ENCODE results near the gene MTARC1.

Gene MTARC1

DNA sequence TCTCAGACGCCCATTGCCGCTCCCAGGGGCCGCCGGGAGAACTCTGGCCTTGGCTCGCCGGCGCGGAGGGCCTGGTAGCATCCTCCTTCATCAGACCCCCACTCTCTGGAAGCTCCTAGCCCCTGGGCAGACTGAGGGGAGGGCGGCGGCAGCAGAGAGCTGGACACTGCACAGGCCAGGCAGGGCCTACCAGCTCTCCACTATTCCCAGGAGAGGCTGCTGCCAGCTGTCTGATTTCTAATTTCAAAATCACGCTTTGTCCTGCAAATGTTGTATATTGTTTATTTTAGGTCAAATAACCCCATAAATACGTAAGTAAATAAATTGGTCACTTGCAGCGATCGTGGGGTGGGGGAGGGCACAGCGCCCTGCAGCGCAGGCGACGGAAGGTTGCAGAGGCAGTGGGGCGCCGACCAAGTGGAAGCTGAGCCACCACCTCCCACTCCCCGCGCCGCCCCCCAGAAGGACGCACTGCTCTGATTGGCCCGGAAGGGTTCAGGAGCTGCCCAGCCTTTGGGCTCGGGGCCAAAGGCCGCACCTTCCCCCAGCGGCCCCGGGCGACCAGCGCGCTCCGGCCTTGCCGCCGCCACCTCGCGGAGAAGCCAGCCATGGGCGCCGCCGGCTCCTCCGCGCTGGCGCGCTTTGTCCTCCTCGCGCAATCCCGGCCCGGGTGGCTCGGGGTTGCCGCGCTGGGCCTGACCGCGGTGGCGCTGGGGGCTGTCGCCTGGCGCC is at the start of gene MTARC1:
MTARC1 (plus strand) TSS at position 577 of the 732 bp plus-strand sequence; CDS start at position 609, 32 bp downstream.
- peak; percentile 72 for DNase-seq

- no peak for DNase-seq
Observed at GRCh38 chr1:220741349-220741748, 45.4 kb upstream of the MTARC1 start.

- no peak for DNase-seq
Observed at GRCh38 chr1:220741825-220742224, 44.9 kb upstream of the MTARC1 start.

DNA sequence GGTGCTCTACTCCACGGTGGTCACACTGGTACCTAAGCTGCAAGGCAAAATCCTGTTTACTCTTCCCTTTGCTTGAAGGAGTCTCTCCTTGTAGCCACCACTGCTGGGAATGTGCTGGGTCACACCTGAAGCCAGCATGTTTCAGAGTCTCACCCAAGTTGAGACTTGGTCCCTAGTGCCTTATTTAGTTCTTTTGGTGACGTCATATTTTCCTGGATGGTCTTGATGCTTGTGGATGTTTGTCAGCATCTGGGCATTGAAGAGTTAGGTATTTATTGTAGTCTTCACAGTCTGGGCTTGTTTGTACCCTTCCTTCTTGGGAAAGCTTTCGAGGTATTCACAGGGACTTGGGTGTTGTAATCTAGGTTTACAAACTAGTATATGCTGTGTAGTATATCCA is 44.2 kb upstream of the MTARC1 start:
- DNase-seq, result no peak

- DNase-seq, result no peak
Observed at GRCh38 chr1:220746851-220747250, 39.9 kb upstream of the MTARC1 start.

- DNase-seq, result no peak
Observed at GRCh38 chr1:220747437-220748088, 39.1 kb upstream of the MTARC1 start.

GRCh38 chr1:220748089-220748934 is 38.4 kb upstream of the MTARC1 start, which contains the start of gene MTARC2:
MTARC2 (plus strand) TSS chr1:220748322; CDS start chr1:220748532, 210 bp downstream.
- peak; percentile 69 for DNase-seq

- DNase-seq, result no peak
Observed at GRCh38 chr1:220748936-220749335, 37.8 kb upstream of the MTARC1 start.

DNA sequence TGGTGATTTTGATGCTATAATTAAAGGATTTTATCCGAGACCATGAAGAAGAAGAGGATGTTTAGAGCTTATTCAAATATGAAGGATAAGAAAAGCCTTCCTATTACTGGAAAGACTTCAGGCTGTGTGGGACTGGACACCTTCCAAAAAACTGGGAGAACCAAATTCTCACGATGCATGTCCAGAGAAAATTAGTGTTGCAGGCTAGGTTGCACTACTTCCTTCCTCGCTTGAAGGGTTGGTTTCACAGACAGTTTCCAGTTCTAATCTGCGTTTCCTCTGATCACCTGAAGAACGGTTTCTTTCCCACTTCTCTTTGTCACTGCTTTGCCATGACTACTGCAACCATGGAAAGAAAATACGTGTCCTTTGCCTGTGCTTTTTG is 36.6 kb upstream of the MTARC1 start:
- no peak for DNase-seq

DNA sequence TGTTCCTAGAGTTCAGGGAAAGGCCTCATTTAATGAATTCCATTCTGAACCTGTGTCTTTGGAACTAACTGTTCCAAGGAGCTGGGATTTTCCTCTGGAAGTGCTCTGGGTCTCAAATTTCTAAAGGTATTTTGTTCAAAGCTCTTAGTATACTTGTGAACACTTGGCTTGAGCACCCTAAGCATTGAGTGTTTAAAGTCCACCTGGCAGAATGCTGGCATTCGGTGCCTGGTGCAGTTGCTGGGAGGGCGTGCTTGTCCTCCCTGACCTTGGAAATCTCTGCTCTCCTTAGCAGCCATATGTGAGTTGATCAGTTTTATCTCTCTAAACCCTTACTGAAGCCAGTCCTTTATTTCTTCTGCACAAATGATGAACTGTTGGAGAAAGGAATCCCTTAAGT is 35.6 kb upstream of the MTARC1 start:
- DNase-seq, result no peak

GRCh38 chr1:220754212-220754917 is 32.3 kb upstream of the MTARC1 start:
- DNase-seq, result no peak

- no peak for DNase-seq
Observed at GRCh38 chr1:220754918-220755295, 31.8 kb upstream of the MTARC1 start.

GRCh38 chr1:220755309-220755708 is 31.4 kb upstream of the MTARC1 start:
- no peak for DNase-seq

DNA sequence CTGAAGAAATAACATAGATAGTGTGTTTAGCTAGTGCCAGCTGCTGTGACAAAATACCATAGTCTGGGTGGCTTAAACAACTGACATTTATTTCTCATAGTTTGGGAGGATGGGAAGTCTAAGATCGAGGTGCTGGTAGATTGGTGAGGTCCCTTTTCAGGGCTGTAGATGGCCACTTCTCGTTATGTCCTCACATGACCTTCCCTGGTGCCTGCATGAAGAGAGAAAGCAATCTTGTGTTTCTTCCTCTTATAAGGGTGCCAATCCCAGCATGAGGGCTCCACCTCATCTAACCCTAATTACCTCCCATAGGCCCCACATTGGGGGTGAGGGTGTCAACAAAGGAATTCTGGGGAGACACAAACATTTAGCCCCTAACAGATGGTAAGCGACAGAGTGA is 29.3 kb upstream of the MTARC1 start:
- no peak for DNase-seq

DNA sequence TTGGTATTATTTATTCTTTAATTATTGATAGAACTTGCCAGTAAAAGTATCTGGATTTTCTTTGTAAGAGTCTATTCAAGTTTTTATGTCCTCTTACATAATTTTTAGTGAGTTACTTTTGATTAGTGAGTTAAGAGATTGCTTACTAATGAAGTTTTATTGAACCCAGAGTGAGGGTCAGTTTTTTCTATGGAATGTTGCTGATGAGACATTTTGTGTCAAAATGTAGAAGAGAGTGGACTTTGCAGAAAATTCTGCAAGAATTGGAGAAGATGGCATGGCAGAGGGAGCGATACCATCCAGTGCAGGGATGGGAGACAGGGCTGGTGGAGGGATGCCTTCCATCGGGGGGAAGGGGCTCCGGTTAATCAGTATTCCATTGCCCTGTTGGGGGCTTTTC is 27.6 kb upstream of the MTARC1 start:
- DNase-seq, result no peak

GRCh38 chr1:220761688-220762427 is 24.9 kb upstream of the MTARC1 start:
- no peak for DNase-seq

DNA sequence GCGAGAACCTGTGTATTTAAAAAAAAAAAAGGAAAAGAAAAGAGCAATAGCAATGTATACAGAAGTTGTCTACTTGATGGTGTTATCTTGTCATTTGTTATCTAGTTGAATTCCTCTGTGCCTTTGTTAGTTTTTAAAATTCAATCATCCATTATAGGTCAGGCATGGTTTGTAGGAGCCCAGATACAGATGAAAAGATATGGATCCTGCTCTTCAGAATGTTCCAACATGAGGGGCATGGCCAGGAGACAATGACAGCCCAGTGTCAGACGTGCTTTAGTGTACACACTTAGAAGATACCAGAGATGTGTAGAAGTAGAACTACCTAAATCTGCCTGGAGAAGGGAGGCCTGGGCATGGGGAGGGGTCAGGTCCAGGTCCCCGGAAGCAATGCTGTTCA is 22.0 kb upstream of the MTARC1 start:
- no peak for DNase-seq

DNA sequence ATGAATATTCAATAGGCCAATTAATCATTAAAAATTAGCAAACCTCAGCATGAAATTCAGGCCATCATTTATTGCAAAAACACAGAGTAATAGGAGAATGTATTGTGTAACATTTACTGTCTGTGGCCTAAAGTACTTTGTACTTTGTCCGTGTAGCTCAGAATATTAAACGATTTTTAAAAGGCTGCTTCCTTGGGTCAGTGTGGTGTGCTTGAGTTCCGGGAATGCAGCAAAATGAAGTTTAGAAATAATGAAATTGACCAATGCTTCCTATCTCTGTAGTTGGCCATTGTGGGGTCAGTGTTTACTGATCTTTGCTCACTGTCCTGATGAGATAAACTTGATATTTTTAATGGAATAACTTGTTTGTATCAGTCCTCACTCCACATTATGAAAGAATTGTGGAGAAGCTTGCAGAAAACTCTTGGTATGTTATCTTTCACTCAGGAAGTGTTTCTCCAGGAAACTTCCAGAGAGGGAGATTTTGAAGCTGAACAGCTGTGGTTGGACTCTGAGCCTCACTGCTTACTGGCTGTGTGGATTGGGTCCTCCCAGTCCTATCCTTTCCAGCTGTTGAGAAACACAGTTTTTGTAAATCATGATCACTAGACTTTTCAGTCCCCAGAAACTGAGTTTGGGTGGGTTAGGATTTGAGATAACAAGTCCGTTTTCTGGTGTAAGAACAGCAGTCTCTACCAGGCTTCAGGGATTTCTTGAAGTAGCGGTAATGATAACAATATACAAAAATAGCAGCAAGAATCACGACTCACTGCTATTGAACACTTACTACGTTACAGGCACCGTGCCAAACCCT is 19.2 kb upstream of the MTARC1 start:
- DNase-seq, result no peak

GRCh38 chr1:220768126-220768601 is 18.5 kb upstream of the MTARC1 start:
- DNase-seq, result no peak

DNA sequence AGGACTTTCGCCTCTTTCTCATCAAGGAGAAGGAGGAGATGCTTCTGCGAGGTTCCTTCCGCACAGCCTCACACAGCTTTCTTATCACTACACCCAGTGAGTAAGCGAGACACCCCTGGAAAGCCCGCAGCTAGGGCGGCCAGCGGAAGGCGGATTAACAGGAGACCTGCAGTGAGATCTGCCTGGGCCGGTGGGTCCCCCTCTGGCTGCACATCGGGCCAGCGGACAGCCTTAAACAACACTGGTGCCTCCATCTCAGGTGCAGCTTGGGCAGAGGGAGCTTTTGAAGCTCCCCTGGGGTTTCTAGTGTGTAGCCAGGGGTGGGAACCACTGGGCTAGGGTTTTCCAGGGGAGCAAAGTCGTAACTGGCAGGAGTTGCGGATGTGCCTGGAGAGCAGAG is 17.5 kb upstream of the MTARC1 start:
- DNase-seq, result no peak

DNA sequence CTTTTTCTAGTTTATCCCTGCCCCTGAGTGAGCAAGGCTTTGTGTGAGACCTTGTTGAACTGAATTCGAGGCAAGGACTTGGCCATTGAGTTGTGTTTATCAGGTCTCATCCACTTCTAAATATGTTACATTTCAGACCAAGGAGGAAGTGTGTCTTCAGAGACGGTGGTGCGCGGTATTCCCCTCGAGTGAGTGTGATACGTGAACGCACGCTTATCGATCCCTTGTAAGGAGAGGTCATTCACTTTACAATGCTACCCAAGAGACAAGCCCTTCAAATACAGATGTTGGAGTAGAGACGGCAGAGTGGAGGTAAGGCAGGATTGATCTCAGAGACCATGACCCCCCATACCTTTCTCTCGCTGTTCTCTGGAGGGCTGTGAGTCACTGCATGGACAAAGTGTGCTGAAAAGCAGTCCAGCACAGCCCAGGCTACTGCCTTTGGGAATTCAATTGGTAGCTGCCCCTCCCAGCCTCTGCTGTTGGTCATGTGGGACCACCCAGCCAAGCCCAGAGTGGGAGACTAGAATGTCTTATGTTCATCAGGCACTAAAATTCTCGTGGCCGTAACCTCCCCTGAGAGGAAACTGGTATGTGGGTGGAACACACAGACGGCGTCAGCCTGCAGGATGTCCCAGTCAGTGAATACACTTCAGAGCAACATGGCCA is 16.3 kb upstream of the MTARC1 start:
- no peak for DNase-seq
